Measurements from ENCODE around the gene SEMA4F. TPM values are rescaled to one million over a fixed set of nuclear protein-coding genes. Genes with fewer than 3 reads are reported as not detected.

The SEMA4F gene
- total and polyA plus RNA-seq, 4 donors: 1.4 to 10.8 (median 7.2) TPM

DNA sequence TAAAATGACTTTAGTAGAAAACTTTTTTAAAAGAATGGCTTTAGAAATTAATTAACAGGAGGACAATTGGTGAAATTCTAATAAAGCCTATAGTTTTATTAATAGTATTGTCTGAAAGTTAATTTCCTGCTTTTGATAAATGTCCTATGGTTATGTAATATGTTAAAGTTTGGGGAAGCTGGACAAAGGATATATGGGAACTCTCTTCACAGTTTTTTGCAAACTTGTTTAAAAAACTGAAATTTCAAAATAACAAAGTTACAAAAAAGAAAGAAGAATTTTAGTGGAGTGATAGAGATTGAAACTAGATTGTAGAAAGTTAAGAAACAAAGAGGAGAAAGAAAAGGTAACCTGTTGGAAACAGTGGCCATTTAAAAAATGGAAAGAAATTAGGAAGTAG, 67.3 kb downstream of the SEMA4F start:
- Histone ChIP-seq H3K27me3 (ENCODE audit: control insufficient read depth in 1 of 2, insufficient read depth in 2 of 2, low read length in 1 of 2) (no peaks in the 10 kb centered on the region), H3K4me3 (ENCODE audit: low read length in 2 of 2) (no peak overlapping the region), H3K27ac (ENCODE audit: low read depth in 1 of 2, low read length in 2 of 2) (no peak overlapping the region), H3K4me1 (ENCODE audit: control insufficient read depth in 1 of 2, insufficient read depth in 2 of 2, low read length in 2 of 2) (no peaks in the 10 kb centered on the region), H3K36me3 (ENCODE audit: control insufficient read depth in 1 of 2, insufficient read depth in 2 of 2, low read length in 1 of 2) (no peaks in the 10 kb centered on the region), H3K9me3 (ENCODE audit: control insufficient read depth, low read length) (no peaks in the 10 kb centered on the region)
- DNase-seq: no peak
- ATAC-seq (ENCODE audit: low FRiP score): no peak
- intact Hi-C loops (cut with DNase I): no loop called here

DNA sequence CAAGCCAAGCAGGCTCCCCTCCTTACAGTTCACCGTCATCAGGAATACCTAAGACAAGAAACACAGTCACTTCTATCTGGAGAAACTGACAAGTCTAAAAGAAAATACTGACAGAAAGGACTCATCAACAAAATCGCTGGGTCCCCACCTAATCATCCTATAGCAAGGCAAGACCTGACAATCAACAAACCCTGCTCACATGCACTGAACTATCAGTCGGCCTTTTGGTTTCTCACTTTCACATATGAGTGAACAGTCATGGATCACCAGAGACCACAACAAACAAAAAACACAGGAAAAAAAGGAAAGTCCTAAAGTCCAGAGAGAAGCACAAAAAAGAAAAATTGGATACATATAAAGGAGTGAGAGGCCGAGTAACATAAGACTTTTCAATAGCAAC, 70.4 kb downstream of the SEMA4F start:
- no peaks in the 10 kb centered on the region for H3K36me3 ChIP-seq (ENCODE audit: control insufficient read depth in 1 of 2, insufficient read depth in 2 of 2, low read length in 1 of 2)
- no peaks in the 10 kb centered on the region for H3K27me3 ChIP-seq (ENCODE audit: control insufficient read depth in 1 of 2, insufficient read depth in 2 of 2, low read length in 1 of 2)
- 77 to 87% methylated on average over 4 of the region's 4 CpGs for WGBS, 2 donors
- no peak overlapping the region for H3K4me3 ChIP-seq (ENCODE audit: low read length in 2 of 2)
- no peak for DNase-seq
- H3K4me1 ChIP-seq (ENCODE audit: control insufficient read depth in 1 of 2, insufficient read depth in 2 of 2, low read length in 2 of 2): no peaks in the 10 kb centered on the region
- H3K9me3 ChIP-seq (ENCODE audit: control insufficient read depth, low read length): no peaks in the 10 kb centered on the region
- intact Hi-C loops (cut with DNase I): no loop called here
- no peak for ATAC-seq (ENCODE audit: low FRiP score)
- H3K27ac ChIP-seq (ENCODE audit: low read depth in 1 of 2, low read length in 2 of 2): no peak overlapping the region

DNA sequence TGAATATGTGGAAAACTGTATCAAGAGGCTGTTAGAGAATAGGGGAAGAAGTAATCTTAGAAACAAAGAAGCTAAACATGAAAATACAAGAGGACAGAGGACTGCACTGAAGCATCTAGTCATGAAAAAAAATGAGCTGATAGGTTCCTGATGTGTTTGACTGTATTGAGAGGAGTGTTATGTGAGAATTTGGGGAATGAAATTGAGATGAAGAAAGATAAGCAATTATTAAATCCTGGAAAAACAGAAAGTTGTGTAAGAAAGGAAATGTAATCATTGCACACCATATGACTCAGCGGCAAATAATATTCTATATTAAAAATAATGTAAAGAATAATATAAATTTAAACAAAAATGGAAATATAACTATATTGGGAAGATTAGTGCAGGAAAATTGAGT, 71.2 kb downstream of the SEMA4F start:
- Histone ChIP-seq H3K9me3 (ENCODE audit: control insufficient read depth, low read length) (no peaks in the 10 kb centered on the region), H3K27ac (ENCODE audit: low read depth in 1 of 2, low read length in 2 of 2) (no peak overlapping the region), H3K27me3 (ENCODE audit: control insufficient read depth in 1 of 2, insufficient read depth in 2 of 2, low read length in 1 of 2) (no peaks in the 10 kb centered on the region), H3K4me3 (ENCODE audit: low read length in 2 of 2) (no peak overlapping the region), H3K36me3 (ENCODE audit: control insufficient read depth in 1 of 2, insufficient read depth in 2 of 2, low read length in 1 of 2) (no peaks in the 10 kb centered on the region), H3K4me1 (ENCODE audit: control insufficient read depth in 1 of 2, insufficient read depth in 2 of 2, low read length in 2 of 2) (no peaks in the 10 kb centered on the region)
- ATAC-seq (ENCODE audit: low FRiP score) (no peak), DNase-seq (no peak)
- intact Hi-C loops (cut with DNase I): no loop called here
- 88 to 97% methylated on average over 1 of the region's 1 CpG for WGBS, 2 donors

DNA sequence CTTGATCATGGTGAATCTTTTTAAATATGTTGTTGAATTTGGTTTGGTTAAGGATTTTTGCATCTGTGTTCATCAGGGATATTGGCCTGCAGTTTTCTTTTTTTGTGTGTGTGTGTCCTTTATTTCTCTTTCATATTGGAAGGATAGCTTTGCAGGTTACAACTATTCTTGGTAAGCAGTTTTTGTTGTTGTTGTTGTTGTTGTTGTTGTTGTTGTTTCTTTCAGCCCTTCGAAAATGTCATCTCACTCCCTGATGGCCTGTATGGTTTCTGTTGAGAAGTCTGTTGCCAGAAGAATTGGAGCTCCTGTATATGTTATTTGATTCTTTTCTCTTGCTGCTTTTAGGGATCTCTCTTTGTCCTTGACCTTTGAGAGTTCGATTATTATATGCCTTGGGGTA, 74.8 kb downstream of the SEMA4F start:
- 77 to 86% methylated on average over 2 of the region's 2 CpGs for WGBS, 2 donors
- Histone ChIP-seq H3K4me1 (ENCODE audit: control insufficient read depth in 1 of 2, insufficient read depth in 2 of 2, low read length in 2 of 2) (no peaks in the 10 kb centered on the region), H3K4me3 (ENCODE audit: low read length in 2 of 2) (no peak overlapping the region), H3K36me3 (ENCODE audit: control insufficient read depth in 1 of 2, insufficient read depth in 2 of 2, low read length in 1 of 2) (no peaks in the 10 kb centered on the region), H3K27me3 (ENCODE audit: control insufficient read depth in 1 of 2, insufficient read depth in 2 of 2, low read length in 1 of 2) (no peaks in the 10 kb centered on the region), H3K9me3 (ENCODE audit: control insufficient read depth, low read length) (no peaks in the 10 kb centered on the region), H3K27ac (ENCODE audit: low read depth in 1 of 2, low read length in 2 of 2) (no peak overlapping the region)
- intact Hi-C loops (cut with DNase I): no loop called here
- DNase-seq (no peak), ATAC-seq (ENCODE audit: low FRiP score) (no peak)

DNA sequence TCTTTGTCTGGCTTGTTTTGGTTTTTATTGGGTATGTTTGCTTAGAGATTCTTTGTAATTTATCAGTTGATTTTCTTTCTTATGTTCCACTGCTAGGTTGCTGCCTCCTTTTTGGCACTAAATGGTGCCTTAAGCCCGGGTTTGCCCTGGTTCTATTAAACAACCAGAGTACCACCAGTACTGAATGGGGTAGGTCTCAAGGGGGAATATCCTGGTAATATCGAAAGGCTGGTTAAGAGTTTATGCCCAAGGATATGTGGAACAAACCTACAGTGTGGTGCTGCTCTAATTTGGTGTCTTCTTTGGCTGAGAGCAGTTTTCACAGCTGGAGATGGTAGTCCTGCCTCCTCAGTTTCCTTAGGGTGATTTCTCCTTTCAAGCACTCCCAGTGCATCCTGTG, 76.5 kb downstream of the SEMA4F start:
- ATAC-seq (ENCODE audit: low FRiP score): no peak
- H3K36me3 ChIP-seq (ENCODE audit: control insufficient read depth in 1 of 2, insufficient read depth in 2 of 2, low read length in 1 of 2): no peaks in the 10 kb centered on the region
- H3K27ac ChIP-seq (ENCODE audit: low read depth in 1 of 2, low read length in 2 of 2): no peak overlapping the region
- no peak overlapping the region for H3K4me3 ChIP-seq (ENCODE audit: low read length in 2 of 2)
- H3K27me3 ChIP-seq (ENCODE audit: control insufficient read depth in 1 of 2, insufficient read depth in 2 of 2, low read length in 1 of 2): no peaks in the 10 kb centered on the region
- intact Hi-C loops (cut with DNase I): no loop called here
- no peak for DNase-seq
- no peaks in the 10 kb centered on the region for H3K4me1 ChIP-seq (ENCODE audit: control insufficient read depth in 1 of 2, insufficient read depth in 2 of 2, low read length in 2 of 2)
- 82 to 89% methylated on average over 2 of the region's 2 CpGs for WGBS, 2 donors
- H3K9me3 ChIP-seq (ENCODE audit: control insufficient read depth, low read length): no peaks in the 10 kb centered on the region

Other genes starting within 250 kb of the SEMA4F start
- gene C2orf81, start 232.6 kb upstream of the SEMA4F start, total RNA-seq: 1 to 10 TPM; 1.4 to 3.1 TPM
- gene C2orf81, start 232.6 kb upstream of the SEMA4F start, polyA plus RNA-seq: 1 to 10 TPM; 1.3 to 4.5 TPM
- 10 to 100 TPM in 1 of 2 donors, 1 to 10 TPM in 1; 6.3 to 10.2 TPM for gene WDR54, start 232.5 kb upstream of the SEMA4F start, total RNA-seq
- gene WDR54, start 232.5 kb upstream of the SEMA4F start, polyA plus RNA-seq: 10 to 100 TPM in 1 of 2 donors, 1 to 10 TPM in 1; 6.5 to 19.9 TPM
- gene RTKN, start 212.3 kb upstream of the SEMA4F start, total RNA-seq: 10 to 100 TPM; 11.7 to 27.7 TPM
- gene RTKN, start 212.3 kb upstream of the SEMA4F start, polyA plus RNA-seq: 10 to 100 TPM; 10.3 to 19.5 TPM
- 10 to 100 TPM; 29.3 to 38.2 TPM for gene INO80B, start 199.2 kb upstream of the SEMA4F start, total RNA-seq
- 10 to 100 TPM; 18.2 to 60.9 TPM for gene INO80B, start 199.2 kb upstream of the SEMA4F start, polyA plus RNA-seq
- 10 to 100 TPM; 38.1 to 56.5 TPM for gene WBP1, start 195.8 kb upstream of the SEMA4F start, total RNA-seq
- gene WBP1, start 195.8 kb upstream of the SEMA4F start, polyA plus RNA-seq: 100 to 1,000 TPM in 1 of 2 donors, 10 to 100 TPM in 1; 59.2 to 149 TPM
- 10 to 100 TPM; 33.4 to 45.1 TPM for gene MOGS, start 188.9 kb upstream of the SEMA4F start, total RNA-seq
- 10 to 100 TPM; 13.8 to 36.2 TPM for gene MOGS, start 188.9 kb upstream of the SEMA4F start, polyA plus RNA-seq
- 10 to 100 TPM; 56.6 to 63.1 TPM for gene MRPL53, start 181.6 kb upstream of the SEMA4F start, total RNA-seq
- gene MRPL53, start 181.6 kb upstream of the SEMA4F start, polyA plus RNA-seq: 10 to 100 TPM; 55.1 to 55.8 TPM
- 10 to 100 TPM; 16.1 to 26.0 TPM for gene CCDC142, start 171.2 kb upstream of the SEMA4F start, total RNA-seq
- gene CCDC142, start 171.2 kb upstream of the SEMA4F start, polyA plus RNA-seq: 1 to 10 TPM; 3.4 to 9.3 TPM
- gene TTC31, start 171.2 kb upstream of the SEMA4F start, total RNA-seq: 10 to 100 TPM; 19.2 to 29.5 TPM
- 10 to 100 TPM in 1 of 2 donors, 1 to 10 TPM in 1; 4.0 to 18.4 TPM for gene TTC31, start 171.2 kb upstream of the SEMA4F start, polyA plus RNA-seq
- under 1 TPM; 0.75 to 0.87 TPM for gene LBX2, start 154.6 kb upstream of the SEMA4F start, total RNA-seq
- gene LBX2, start 154.6 kb upstream of the SEMA4F start, polyA plus RNA-seq: 1 to 10 TPM in 1 of 2 donors, under 1 TPM in 1; 0.88 to 1.7 TPM
- 10 to 100 TPM; 13.3 to 15.9 TPM for gene PCGF1, start 146.6 kb upstream of the SEMA4F start, total RNA-seq
- gene PCGF1, start 146.6 kb upstream of the SEMA4F start, polyA plus RNA-seq: 10 to 100 TPM in 1 of 2 donors, 1 to 10 TPM in 1; 8.0 to 17.5 TPM
- gene TLX2, start 139.8 kb upstream of the SEMA4F start, total RNA-seq: not detected
- gene TLX2, start 139.8 kb upstream of the SEMA4F start, polyA plus RNA-seq: not detected
- gene DQX1, start 128.0 kb upstream of the SEMA4F start, total RNA-seq: under 1 TPM in 1 of 2 donors, not detected in 1; 0.24 TPM
- gene DQX1, start 128.0 kb upstream of the SEMA4F start, polyA plus RNA-seq: 1 to 10 TPM in 1 of 2 donors, not detected in 1; 4.1 TPM
- gene AUP1, start 124.5 kb upstream of the SEMA4F start, total RNA-seq: 10 to 100 TPM; 73.0 to 85.4 TPM
- 100 to 1,000 TPM in 1 of 2 donors, 10 to 100 TPM in 1; 49.5 to 279 TPM for gene AUP1, start 124.5 kb upstream of the SEMA4F start, polyA plus RNA-seq
- 10 to 100 TPM; 31.9 to 35.4 TPM for gene HTRA2, start 124.3 kb upstream of the SEMA4F start, total RNA-seq
- gene HTRA2, start 124.3 kb upstream of the SEMA4F start, polyA plus RNA-seq: 10 to 100 TPM; 27.4 to 46.9 TPM
- 10 to 100 TPM; 18.9 to 27.1 TPM for gene LOXL3, start 100.3 kb upstream of the SEMA4F start, total RNA-seq
- 10 to 100 TPM in 1 of 2 donors, 1 to 10 TPM in 1; 6.4 to 16.9 TPM for gene LOXL3, start 100.3 kb upstream of the SEMA4F start, polyA plus RNA-seq
- gene DOK1, start 99.5 kb upstream of the SEMA4F start, total RNA-seq: 10 to 100 TPM; 18.2 to 19.6 TPM
- 10 to 100 TPM; 14.9 to 16.3 TPM for gene DOK1, start 99.5 kb upstream of the SEMA4F start, polyA plus RNA-seq
- gene M1AP, start 5.9 kb upstream of the SEMA4F start, total RNA-seq: 1 to 10 TPM in 1 of 2 donors, not detected in 1; 1.3 TPM
- gene M1AP, start 5.9 kb upstream of the SEMA4F start, polyA plus RNA-seq: not detected
- gene HK2, start 179.9 kb downstream of the SEMA4F start, total RNA-seq: 10 to 100 TPM; 23.5 to 26.4 TPM
- gene HK2, start 179.9 kb downstream of the SEMA4F start, polyA plus RNA-seq: 1 to 10 TPM; 1.1 to 4.3 TPM

Data from aorta (tissue), 5 donors.